Measurements from ENCODE around the gene TEX10. TPM values are rescaled to one million over a fixed set of nuclear protein-coding genes. Genes with fewer than 3 reads are reported as not detected.
A peak's percentile ranks its signal among the peaks of the same experiment; 100 is the strongest.
"Not testable (repeated sequence)": the region's sequence is repeated elsewhere in the genome, so short reads cannot be mapped to it uniquely, and the experiment has no call there.

The TEX10 gene
- total and polyA plus RNA-seq, 2 of the 4 experiments (the other 2 are of a cell fraction) = 16.2 to 43.9 TPM

- Histone ChIP-seq H3K9ac (ENCODE audit: low read depth, low read length) (no peak overlapping the region), H2BK15ac (ENCODE audit: low read depth, low read length) (no peak overlapping the region), H3K4me3 (ENCODE audit: insufficient read depth, low read depth, low read length) (no peak overlapping the region), H3K27ac (ENCODE audit: insufficient read depth, low read length) (no peak overlapping the region), H2AK5ac (ENCODE audit: low read depth, low read length) (no peak overlapping the region), H4K5ac (ENCODE audit: low read depth, low read length) (no peak overlapping the region), H3K36me3 (ENCODE audit: control insufficient read depth, insufficient read depth, low read length) (no peaks in the 10 kb centered on the region), H3K9me3 (ENCODE audit: control insufficient read depth, insufficient read depth, low read length) (no peaks in the 10 kb centered on the region), H3K79me1 (ENCODE audit: low read depth in 1 of 2, low read length in 2 of 2) (no peaks in the 10 kb centered on the region), H2BK120ac (ENCODE audit: low read depth, low read length) (no peak overlapping the region), H4K20me1 (ENCODE audit: insufficient read depth, low read length) (no peaks in the 10 kb centered on the region), H4K8ac (ENCODE audit: low read depth in 2 of 2, low read length in 2 of 2) (no peak overlapping the region), H2AFZ (replicated peaks; ENCODE audit: low read length, poor library complexity) (no peak overlapping the region), H2BK5ac (ENCODE audit: low read depth, low read length, poor library complexity, severe bottlenecking) (no peak overlapping the region), H3K14ac (replicated peaks; ENCODE audit: low read depth, low read length) (no peak overlapping the region), H3K56ac (ENCODE audit: extremely low read depth, insufficient read depth, low read length) (no peak overlapping the region), H3K27me3 (ENCODE audit: control insufficient read depth, insufficient read depth, low read length) (no peaks in the 10 kb centered on the region), H3K4me2 (ENCODE audit: low read depth, low read length) (no peak overlapping the region), H3K4me1 (ENCODE audit: control insufficient read depth, insufficient read depth, low read length) (peaks cover 5% of the 10 kb centered on the region), H2AK9ac (replicated peaks; ENCODE audit: low read depth, low read length, poor library complexity) (no peak overlapping the region), H3K9me1 (ENCODE audit: insufficient read depth, low read length) (no peaks in the 10 kb centered on the region), H3K4ac (ENCODE audit: low read depth, low read length) (no peak overlapping the region), H3K23ac (ENCODE audit: low read depth, low read length) (no peak overlapping the region), H3K18ac (ENCODE audit: low read depth, low read length) (no peak overlapping the region), H2BK20ac (ENCODE audit: low read depth, low read length) (no peak overlapping the region), H4K91ac (ENCODE audit: insufficient read depth, low read depth, low read length) (no peak overlapping the region)
- in situ Hi-C loops (cut with MboI; ENCODE audit: low sequenced_read_pairs) (no loop called here), dilution Hi-C loops (cut with HindIII; ENCODE audit: low sequenced_read_pairs, unreplicated experiment) (no loop called here), intact Hi-C loops (cut with micrococcal nuclease) (no loop called here)
- BruUV-seq (replicated peaks) = no TSS peak
- no peak for ATAC-seq (ENCODE audit: low read depth)
- TF ChIP-seq CEBPB (IDR thresholded peaks at IDR 0.05; ENCODE audit: low read depth, low read length) = peak; percentile 77
- no peak for TF ChIP-seq MAFK (IDR thresholded peaks at IDR 0.05; ENCODE audit: low read depth, low read length)
- no peak for DNase-seq
- CTCF ChIA-PET = no interaction called here
- POLR2A ChIA-PET (ENCODE audit: unreplicated experiment) = no interaction called here
Observed at GRCh38 chr9:100394032-100394695, 41.4 kb upstream of the TEX10 start.

- H3K14ac ChIP-seq (replicated peaks; ENCODE audit: low read depth, low read length); CTCF ChIA-PET; H3K27me3 ChIP-seq (ENCODE audit: control insufficient read depth, insufficient read depth, low read length); H3K79me1 ChIP-seq (ENCODE audit: low read depth in 1 of 2, low read length in 2 of 2); H2BK120ac ChIP-seq (ENCODE audit: low read depth, low read length); H3K4me2 ChIP-seq (ENCODE audit: low read depth, low read length); H4K8ac ChIP-seq (ENCODE audit: low read depth in 2 of 2, low read length in 2 of 2); intact Hi-C loops (cut with micrococcal nuclease); in situ Hi-C loops (cut with MboI; ENCODE audit: low sequenced_read_pairs); H4K20me1 ChIP-seq (ENCODE audit: insufficient read depth, low read length); POLR2A ChIA-PET (ENCODE audit: unreplicated experiment); H3K23ac ChIP-seq (ENCODE audit: low read depth, low read length); H2BK15ac ChIP-seq (ENCODE audit: low read depth, low read length); H3K9me3 ChIP-seq (ENCODE audit: control insufficient read depth, insufficient read depth, low read length); H3K9me1 ChIP-seq (ENCODE audit: insufficient read depth, low read length); H2AK5ac ChIP-seq (ENCODE audit: low read depth, low read length); H3K9ac ChIP-seq (ENCODE audit: low read depth, low read length); DNase-seq; H3K27ac ChIP-seq (ENCODE audit: insufficient read depth, low read length); H3K56ac ChIP-seq (ENCODE audit: extremely low read depth, insufficient read depth, low read length); H2BK5ac ChIP-seq (ENCODE audit: low read depth, low read length, poor library complexity, severe bottlenecking); H3K4ac ChIP-seq (ENCODE audit: low read depth, low read length); H3K4me1 ChIP-seq (ENCODE audit: control insufficient read depth, insufficient read depth, low read length); H2AK9ac ChIP-seq (replicated peaks; ENCODE audit: low read depth, low read length, poor library complexity); H2AFZ ChIP-seq (replicated peaks; ENCODE audit: low read length, poor library complexity); H2BK20ac ChIP-seq (ENCODE audit: low read depth, low read length); H3K4me3 ChIP-seq (ENCODE audit: insufficient read depth, low read depth, low read length); H3K36me3 ChIP-seq (ENCODE audit: control insufficient read depth, insufficient read depth, low read length); H4K5ac ChIP-seq (ENCODE audit: low read depth, low read length); dilution Hi-C loops (cut with HindIII; ENCODE audit: low sequenced_read_pairs, unreplicated experiment); H3K18ac ChIP-seq (ENCODE audit: low read depth, low read length); ATAC-seq (ENCODE audit: low read depth); BruUV-seq (replicated peaks); H4K91ac ChIP-seq (ENCODE audit: insufficient read depth, low read depth, low read length): not testable (repeated sequence)
- WGBS, 2 experiments (ENCODE audit: extremely low coverage in 2 of 2, insufficient read length in 1 of 2) = no CpG with 5 or more reads among the region's 21 CpGs
Observed at GRCh38 chr9:100392989-100393388, 40.2 kb upstream of the TEX10 start.

Data from IMR-90 (cell line).